Parathyroid adenoma (tissue), 2 donors: ENCODE results near the gene PTS.
"Not testable (repeated sequence)": the region's sequence is repeated elsewhere in the genome, so short reads cannot be mapped to it uniquely, and the experiment has no call there.

Experiments used
- H2AFZ ChIP-seq: fragments of 300-600 bp; sonication (generic); one replicate; pipeline ENCODE4 v1.7.0; 2017; ENCODE audit warnings: antibody characterized with exemption, mild to moderate bottlenecking
- H3K27ac ChIP-seq: fragments of 300-600 bp; sonication (generic); one replicate; pipeline ENCODE4 v1.7.0; 2017
- H3K27me3 ChIP-seq: fragments of 300-600 bp; sonication (generic); one replicate; pipeline ENCODE4 v1.7.0; 2017; ENCODE audit warnings: low read length; ENCODE audit not compliant: control insufficient read depth, insufficient read depth
- H3K36me3 ChIP-seq: fragments of 300-600 bp; sonication (generic); one replicate; pipeline ENCODE4 v1.7.0; 2017; ENCODE audit warnings: low read length; ENCODE audit not compliant: control insufficient read depth, insufficient read depth
- H3K4me1 ChIP-seq: fragments of 300-600 bp; sonication (generic); one replicate; pipeline ENCODE4 v1.7.0; 2017; ENCODE audit warnings: control low read depth
- H3K4me2 ChIP-seq: fragments of 300-600 bp; sonication (generic); one replicate; pipeline ENCODE4 v1.7.0; 2017; ENCODE audit warnings: low read length
- H3K4me3 ChIP-seq: fragments of 300-600 bp; sonication (generic); one replicate; pipeline ENCODE4 v1.7.0; 2017; ENCODE audit warnings: low read depth, low read length
- H3K79me2 ChIP-seq: fragments of 300-600 bp; sonication (generic); one replicate; pipeline ENCODE4 v1.7.0; 2017; ENCODE audit warnings: control low read depth
- H3K9ac ChIP-seq: fragments of 300-600 bp; sonication (generic); one replicate; pipeline ENCODE4 v1.7.0; 2017; ENCODE audit warnings: mild to moderate bottlenecking
- H3K9me3 ChIP-seq: fragments of 300-600 bp; sonication (generic); one replicate; pipeline ENCODE4 v1.7.0; 2017; ENCODE audit warnings: low read length; ENCODE audit not compliant: control insufficient read depth
- CTCF ChIP-seq: fragments of 300-600 bp; sonication (generic); IDR thresholded peaks from one replicate; pipeline ENCODE4 v1.7.0; 2017; ENCODE audit warnings: antibody characterized with exemption, mild to moderate bottlenecking
- donor health status: primary hyperparathyroidism.

The PTS gene

GRCh38 chr11:112182867-112183266, 43.4 kb upstream of the PTS start:
- Histone ChIP-seq H3K4me3 (no peak overlapping the region), H3K27ac (no peak overlapping the region), H3K79me2 (no peaks in the 10 kb centered on the region), H2AFZ (no peak overlapping the region), H3K9me3 (no peaks in the 10 kb centered on the region), H3K36me3 (no peaks in the 10 kb centered on the region), H3K4me2 (no peak overlapping the region), H3K27me3 (no peaks in the 10 kb centered on the region), H3K4me1 (no peaks in the 10 kb centered on the region), H3K9ac (no peak overlapping the region)
- TF ChIP-seq CTCF: no peak

- no peak for TF ChIP-seq CTCF
Measured at GRCh38 chr11:112185883-112186282, 40.3 kb upstream of the PTS start.

GRCh38 chr11:112186304-112186703, 39.9 kb upstream of the PTS start:
- TF ChIP-seq CTCF: no peak
- Histone ChIP-seq H3K79me2 (no peaks in the 10 kb centered on the region), H3K27me3 (no peaks in the 10 kb centered on the region), H3K9me3 (no peaks in the 10 kb centered on the region), H3K4me2 (no peak overlapping the region), H3K36me3 (no peaks in the 10 kb centered on the region), H2AFZ (no peak overlapping the region), H3K9ac (no peak overlapping the region), H3K4me3 (no peak overlapping the region), H3K27ac (no peak overlapping the region), H3K4me1 (no peaks in the 10 kb centered on the region)

More at GRCh38 chr11:112185883-112186282, 40.3 kb upstream of the PTS start:
- H3K4me3 ChIP-seq: no peak overlapping the region
- H3K4me2 ChIP-seq: no peak overlapping the region
- H3K27ac ChIP-seq: no peak overlapping the region
- no peak overlapping the region for H2AFZ ChIP-seq
- no peak overlapping the region for H3K9ac ChIP-seq
- H3K27me3 ChIP-seq: no peaks in the 10 kb centered on the region
- no peaks in the 10 kb centered on the region for H3K36me3 ChIP-seq
- H3K4me1 ChIP-seq: no peaks in the 10 kb centered on the region
- H3K9me3 ChIP-seq: no peaks in the 10 kb centered on the region
- H3K79me2 ChIP-seq: no peaks in the 10 kb centered on the region

- H3K9ac ChIP-seq, H3K27ac ChIP-seq: not testable (repeated sequence)
Measured at GRCh38 chr11:112195113-112195512, 31.1 kb upstream of the PTS start.

GRCh38 chr11:112195951-112196351, 30.3 kb upstream of the PTS start:
- H3K27ac ChIP-seq: no peak overlapping the region
- no peak overlapping the region for H3K4me3 ChIP-seq
- no peaks in the 10 kb centered on the region for H3K79me2 ChIP-seq
- H3K4me1 ChIP-seq: no peaks in the 10 kb centered on the region
- no peaks in the 10 kb centered on the region for H3K36me3 ChIP-seq
- no peaks in the 10 kb centered on the region for H3K9me3 ChIP-seq
- H3K4me2 ChIP-seq: no peak overlapping the region
- no peak overlapping the region for H2AFZ ChIP-seq
- H3K27me3 ChIP-seq: no peaks in the 10 kb centered on the region
- no peak overlapping the region for H3K9ac ChIP-seq
- TF ChIP-seq CTCF: no peak

More at GRCh38 chr11:112195113-112195512, 31.1 kb upstream of the PTS start:
- H3K4me3 ChIP-seq, H3K36me3 ChIP-seq, H3K4me1 ChIP-seq, H3K79me2 ChIP-seq, H3K9me3 ChIP-seq, H3K27me3 ChIP-seq, H2AFZ ChIP-seq, H3K4me2 ChIP-seq: not testable (repeated sequence)
